ENCODE results near the gene RETREG2.

Gene RETREG2

GRCh38 chr2:219169930-219170654 lies 8.0 kb upstream of the RETREG2 start, which contains the start of gene SLC23A3:
TSS of gene SLC23A3 (minus strand) at chr2:219170029. CDS start at chr2:219169984, 45 bp downstream.
- DNase-seq, result no peak

GRCh38 chr2:219171231-219171651 lies 6.8 kb upstream of the RETREG2 start:
- DNase-seq, result peak; percentile 13

GRCh38 chr2:219172231-219173154 lies 5.6 kb upstream of the RETREG2 start:
- DNase-seq, result no peak

GRCh38 chr2:219173176-219173575 lies 4.9 kb upstream of the RETREG2 start:
- DNase-seq, result no peak

- no peak for DNase-seq
Measured at GRCh38 chr2:219174146-219174545, 3.9 kb upstream of the RETREG2 start.

GRCh38 chr2:219174801-219175200 lies 3.3 kb upstream of the RETREG2 start:
- DNase-seq, result no peak

- no peak for DNase-seq
Measured at GRCh38 chr2:219175486-219175885, 2.6 kb upstream of the RETREG2 start.

- DNase-seq, result no peak
Measured at GRCh38 chr2:219175928-219176817, 1.9 kb upstream of the RETREG2 start.

- peak; percentile 65 for DNase-seq
Measured at GRCh38 chr2:219176818-219177551, 1.1 kb upstream of the RETREG2 start, which contains the start of gene CNPPD1. TSS of gene CNPPD1 (minus strand) at chr2:219176925. CDS start at chr2:219176828, 97 bp downstream.

- no peak for DNase-seq
Measured at GRCh38 chr2:219178377-219179175, 501 bp downstream of the RETREG2 start.

- DNase-seq, result no peak
Measured at GRCh38 chr2:219179601-219180465, 1.8 kb downstream of the RETREG2 start.

GRCh38 chr2:219180961-219181360 lies 2.9 kb downstream of the RETREG2 start:
- no peak for DNase-seq

- no peak for DNase-seq
Measured at GRCh38 chr2:219181531-219181930, 3.5 kb downstream of the RETREG2 start.

GRCh38 chr2:219182331-219183150 lies 4.5 kb downstream of the RETREG2 start:
- DNase-seq, result no peak

- DNase-seq, result no peak
Measured at GRCh38 chr2:219183151-219183772, 5.2 kb downstream of the RETREG2 start.

GRCh38 chr2:219184121-219184520 lies 6.0 kb downstream of the RETREG2 start:
- no peak for DNase-seq

GRCh38 chr2:219186754-219187456 lies 8.8 kb downstream of the RETREG2 start:
- DNase-seq, result no peak

GRCh38 chr2:219197388-219197787 lies 19.3 kb downstream of the RETREG2 start:
- no peak for DNase-seq
